HepG2 (cell line): Measurements from ENCODE around the gene NABP2. TPM values are rescaled to one million over a fixed set of nuclear protein-coding genes. Genes with fewer than 3 reads are reported as not detected.

Source experiments
- HDAC2 ChIP-seq: sonication (generic); formaldehyde crosslinking; IDR thresholded peaks from 2 replicates; pipeline ENCODE4 v1.4.0; 2020; ENCODE audit warnings: missing genetic modification reagents
- HIC2 ChIP-seq: sonication (generic); formaldehyde crosslinking; IDR thresholded peaks from 2 replicates; pipeline ENCODE4 v1.9.0; 2022; ENCODE audit warnings: low read depth, missing genetic modification reagents
- MZF1 ChIP-seq: sonication (generic); formaldehyde crosslinking; IDR thresholded peaks from 2 replicates; pipeline ENCODE4 v1.8.1; 2023; ENCODE audit warnings: mild to moderate bottlenecking, missing genetic modification reagents, borderline replicate concordance
- NR2F2 ChIP-seq: IDR thresholded peaks from 2 replicates; pipeline ENCODE4 v1.6.1; 2012; ENCODE audit warnings: low read depth, inconsistent platforms, borderline replicate concordance
- PHF8 ChIP-seq: sonication (generic); formaldehyde crosslinking; IDR thresholded peaks from 2 replicates; pipeline ENCODE4 v1.5.0; 2020; ENCODE audit warnings: missing genetic modification reagents
- RFXAP ChIP-seq: sonication (generic); formaldehyde crosslinking; IDR thresholded peaks from 2 replicates; pipeline ENCODE4 v1.4.0; 2020; ENCODE audit warnings: missing genetic modification reagents, borderline replicate concordance
- RORA ChIP-seq: sonication (generic); formaldehyde crosslinking; IDR thresholded peaks from 2 replicates; pipeline ENCODE4 v1.5.0; 2020; ENCODE audit warnings: mild to moderate bottlenecking, missing genetic modification reagents, moderate library complexity
- TCF12 ChIP-seq, 2 experiments: fragments of 450-650 bp in 1 of 2; sonication (generic) in 1 of 2; formaldehyde crosslinking in 1 of 2; IDR thresholded peaks; 2 replicates each; pipeline versions ENCODE4 v1.6.1 to v1.8.0; 2017 to 2022; ENCODE audit warnings: antibody characterized with exemption in 1 of 2, mild to moderate bottlenecking in 1 of 2, missing genetic modification reagents in 1 of 2, moderate library complexity in 1 of 2
- TEAD2 ChIP-seq: sonication (generic); formaldehyde crosslinking; IDR thresholded peaks from 2 replicates; pipeline ENCODE4 v1.9.0; 2021; ENCODE audit warnings: missing genetic modification reagents
- U2AF1 ChIP-seq: fragments of 200-400 bp; formaldehyde crosslinking; optimal IDR thresholded peaks from 2 replicates; pipeline ENCODE3; 2017; ENCODE audit warnings: mild to moderate bottlenecking, low read depth, low read length
- ZFP62 ChIP-seq: sonication (generic); formaldehyde crosslinking; IDR thresholded peaks from 2 replicates; pipeline ENCODE4 v1.4.0; 2020; ENCODE audit warnings: missing genetic modification reagents
- ZFP82 ChIP-seq: sonication (generic); formaldehyde crosslinking; IDR thresholded peaks from 2 replicates; pipeline ENCODE4 v1.5.1; 2020; ENCODE audit warnings: mild to moderate bottlenecking, missing genetic modification reagents, borderline replicate concordance
- ZNF280B ChIP-seq: sonication (generic); formaldehyde crosslinking; IDR thresholded peaks from 2 replicates; pipeline ENCODE4 v1.5.0; 2020; ENCODE audit warnings: missing genetic modification reagents, mild to moderate bottlenecking, borderline replicate concordance
- ZNF552 ChIP-seq: sonication (generic); formaldehyde crosslinking; IDR thresholded peaks from 2 replicates; pipeline ENCODE4 v1.9.0; 2022; ENCODE audit warnings: missing genetic modification reagents, mild to moderate bottlenecking, borderline replicate concordance
- ZNF639 ChIP-seq: conservative IDR thresholded peaks from 2 replicates; pipeline ENCODE4 v1.6.1; 2018; ENCODE audit warnings: missing genetic modification reagents
- ZNF691 ChIP-seq: sonication (generic); formaldehyde crosslinking; IDR thresholded peaks from 2 replicates; pipeline ENCODE4 v1.4.0; 2020; ENCODE audit warnings: missing genetic modification reagents, low read depth, mild to moderate bottlenecking, borderline replicate concordance
- polyA plus RNA-seq, 8 experiments: library from polyadenylated mRNA; depleted of rRNA in 3 of 8; stranded (reverse) in 7 of 8; unstranded in 1 of 8; fragments of >200 nt; fragmentation: Illumina TruSeq in 4 of 8; extraction: Trizol in 4 of 8; gene quantifications; 2 replicates each; pipeline versions ENCODE4 v1.2.1 to v1.2.3, GENCODE V29; 2011 to 2016; ENCODE audit warnings: low read depth in 4 of 8, missing spikeins in 1 of 8, mixed read lengths in 1 of 8; ENCODE audit not compliant: insufficient read depth in 1 of 8
- total RNA-seq, 5 experiments: library from RNA; depleted of rRNA; stranded (reverse); fragments of >200 nt; fragmentation: Illumina TruSeq; extraction: Trizol; gene quantifications; 2 replicates each; pipeline ENCODE4 v1.2.3, GENCODE V29; 2016; ENCODE audit warnings: low read depth in 1 of 5
- TF ChIP-seq, protein P1 (sequence below): sonication (generic); formaldehyde crosslinking; conservative IDR thresholded peaks from 2 replicates; pipeline ENCODE4 v1.8.1; 2023; ENCODE audit warnings: missing genetic modification reagents
- TF ChIP-seq, protein P2 (sequence below): sonication (generic); formaldehyde crosslinking; IDR thresholded peaks from 2 replicates; pipeline ENCODE4 v1.5.1; 2020; ENCODE audit warnings: mild to moderate bottlenecking, missing genetic modification reagents, borderline replicate concordance

Gene NABP2
- total and polyA plus RNA-seq, 2 of the 13 experiments (the other 11 are each of a cell fraction or from before 2014, with no cell fraction given), result 33.2 to 35.5 TPM

DNA sequence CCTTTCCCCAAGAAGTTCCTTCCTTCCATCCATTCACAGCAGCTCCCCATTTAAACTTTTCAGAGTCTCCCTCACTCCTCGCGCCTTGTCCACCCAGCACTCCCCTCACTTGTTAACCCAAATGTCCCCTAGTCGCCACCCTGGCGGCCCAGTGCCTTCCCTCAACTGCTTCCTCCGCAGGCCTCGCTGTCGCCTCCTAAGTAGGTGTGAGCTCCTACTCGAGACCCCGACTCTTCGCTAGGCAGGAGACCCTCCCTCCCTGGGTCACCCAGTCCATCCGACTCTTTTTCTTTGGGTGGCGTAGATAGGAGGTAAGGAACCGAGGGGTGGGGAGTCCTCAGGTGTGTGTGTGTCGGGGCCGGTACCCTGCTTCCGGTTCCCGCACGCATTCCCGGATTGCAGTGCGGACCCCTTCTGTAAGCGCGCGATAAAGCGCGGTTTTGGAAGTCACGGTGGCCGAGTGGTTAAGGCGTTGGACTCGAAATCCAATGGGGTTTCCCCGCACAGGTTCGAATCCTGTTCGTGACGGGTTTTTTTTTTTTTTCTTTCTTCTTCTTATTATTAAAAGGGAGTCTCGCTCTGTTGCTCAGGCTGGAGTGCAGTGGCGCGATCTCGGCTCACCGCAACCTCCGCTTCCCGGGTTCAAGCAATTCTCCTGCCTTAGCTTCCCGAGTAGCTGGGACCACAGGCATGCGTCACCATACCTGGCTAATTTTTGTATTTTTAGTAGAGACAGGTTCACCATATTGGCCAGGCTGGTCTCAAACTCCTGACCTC, 34.0 kb upstream of the NABP2 start (continued):
- TF ChIP-seq ZNF639 (0 out of 2 replicates have a peak, but pooled peaks have one; percentile 18), ZNF280B (CRISPR knock-in tag) (peak; percentile 66; the same call in 1 of the 2 replicates), HDAC2 (CRISPR knock-in tag) (peak; percentile 74; the same call in 1 of the 2 replicates), PHF8 (CRISPR knock-in tag) (peak; percentile 80), ZFP62 (CRISPR knock-in tag) (no peak), NR2F2 (no peak), ZNF691 (CRISPR knock-in tag) (peak; percentile 56; the same call in 1 of the 2 replicates), RFXAP (0 out of 2 replicates have a peak, but pooled peaks have one; percentile 1), HIC2 (CRISPR knock-in tag) (no peak), RORA (CRISPR knock-in tag) (no peak), MZF1 (CRISPR knock-in tag) (0 out of 2 replicates have a peak, but pooled peaks have one; percentile 60), ZFP82 (no peak), ZNF552 (CRISPR knock-in tag) (no peak), U2AF1 (peak; percentile 38), TCF12 (IDR thresholded peaks at IDR 0.05) (no peak), TCF12 (CRISPR knock-in tag; IDR thresholded peaks at IDR 0.05) (no peak), TEAD2 (CRISPR knock-in tag) (no peak)
- TF ChIP-seq, protein P1, sequence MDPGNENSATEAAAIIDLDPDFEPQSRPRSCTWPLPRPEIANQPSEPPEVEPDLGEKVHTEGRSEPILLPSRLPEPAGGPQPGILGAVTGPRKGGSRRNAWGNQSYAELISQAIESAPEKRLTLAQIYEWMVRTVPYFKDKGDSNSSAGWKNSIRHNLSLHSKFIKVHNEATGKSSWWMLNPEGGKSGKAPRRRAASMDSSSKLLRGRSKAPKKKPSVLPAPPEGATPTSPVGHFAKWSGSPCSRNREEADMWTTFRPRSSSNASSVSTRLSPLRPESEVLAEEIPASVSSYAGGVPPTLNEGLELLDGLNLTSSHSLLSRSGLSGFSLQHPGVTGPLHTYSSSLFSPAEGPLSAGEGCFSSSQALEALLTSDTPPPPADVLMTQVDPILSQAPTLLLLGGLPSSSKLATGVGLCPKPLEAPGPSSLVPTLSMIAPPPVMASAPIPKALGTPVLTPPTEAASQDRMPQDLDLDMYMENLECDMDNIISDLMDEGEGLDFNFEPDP (CRISPR knock-in tag), result no peak
- TF ChIP-seq, protein P2, sequence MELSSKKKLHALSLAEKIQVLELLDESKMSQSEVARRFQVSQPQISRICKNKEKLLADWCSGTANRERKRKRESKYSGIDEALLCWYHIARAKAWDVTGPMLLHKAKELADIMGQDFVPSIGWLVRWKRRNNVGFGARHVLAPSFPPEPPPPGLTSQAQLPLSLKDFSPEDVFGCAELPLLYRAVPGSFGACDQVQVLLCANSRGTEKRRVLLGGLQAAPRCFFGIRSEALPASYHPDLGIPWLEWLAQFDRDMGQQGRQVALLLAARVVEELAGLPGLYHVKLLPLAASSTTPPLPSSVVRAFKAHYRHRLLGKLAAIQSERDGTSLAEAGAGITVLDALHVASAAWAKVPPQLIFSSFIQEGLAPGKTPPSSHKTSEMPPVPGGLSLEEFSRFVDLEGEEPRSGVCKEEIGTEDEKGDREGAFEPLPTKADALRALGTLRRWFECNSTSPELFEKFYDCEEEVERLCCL (CRISPR knock-in tag), result no peak
